GM12892 (cell line): Measurements from ENCODE around the gene PDE3B.
A peak's percentile ranks its signal among the peaks of the same experiment; 100 is the strongest.
"Not testable (repeated sequence)": the region's sequence is repeated elsewhere in the genome, so short reads cannot be mapped to it uniquely, and the experiment has no call there.

ENCODE experiments used
- DNase-seq: peaks from one replicate; pipeline ENCODE4 v3.0.0; 2011; ENCODE audit not compliant: insufficient read length
- FAIRE-seq: peaks from 2 replicates; lab custom pipeline; 2011; peaks lifted over from hg19 to GRCh38; lab: Jason Lieb, UNC
- POLR2A ChIP-seq: IDR thresholded peaks from 2 replicates; pipeline ENCODE4 v1.6.1; 2011; ENCODE audit warnings: low read depth, low read length, control low read depth
- POLR2AphosphoS5 ChIP-seq: IDR thresholded peaks from 2 replicates; pipeline ENCODE4 v1.6.1; 2011; ENCODE audit warnings: low read depth, low read length, control low read depth
- TAF1 ChIP-seq: IDR thresholded peaks from 2 replicates; pipeline ENCODE4 v1.6.1; 2011; ENCODE audit warnings: low read depth, mild to moderate bottlenecking, control low read depth, low read length, borderline replicate concordance

PDE3B gene

DNA sequence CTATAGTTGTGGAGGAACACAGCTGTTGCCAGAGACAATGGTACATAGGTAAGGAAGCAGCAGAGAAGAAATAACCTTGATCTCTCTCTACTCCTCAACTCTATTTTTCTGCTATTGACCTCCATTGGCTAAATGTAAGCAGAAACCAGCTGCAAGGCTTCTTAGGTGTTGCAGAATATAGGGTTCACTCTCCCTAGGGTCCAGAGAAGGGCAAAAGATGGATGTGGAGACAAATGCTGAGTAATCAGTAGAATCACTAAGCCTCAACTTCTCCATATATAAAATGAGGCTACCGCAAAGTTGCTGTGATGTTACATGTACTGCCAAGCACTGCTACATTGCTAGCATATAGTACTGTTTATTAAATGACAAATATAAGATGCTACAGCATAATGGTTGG is 120.6 kb downstream of the PDE3B start:
- FAIRE-seq (peak; percentile 82), DNase-seq (no peak)
- TF ChIP-seq POLR2A (no peak), TAF1 (no peak), POLR2AphosphoS5 (no peak)

DNA sequence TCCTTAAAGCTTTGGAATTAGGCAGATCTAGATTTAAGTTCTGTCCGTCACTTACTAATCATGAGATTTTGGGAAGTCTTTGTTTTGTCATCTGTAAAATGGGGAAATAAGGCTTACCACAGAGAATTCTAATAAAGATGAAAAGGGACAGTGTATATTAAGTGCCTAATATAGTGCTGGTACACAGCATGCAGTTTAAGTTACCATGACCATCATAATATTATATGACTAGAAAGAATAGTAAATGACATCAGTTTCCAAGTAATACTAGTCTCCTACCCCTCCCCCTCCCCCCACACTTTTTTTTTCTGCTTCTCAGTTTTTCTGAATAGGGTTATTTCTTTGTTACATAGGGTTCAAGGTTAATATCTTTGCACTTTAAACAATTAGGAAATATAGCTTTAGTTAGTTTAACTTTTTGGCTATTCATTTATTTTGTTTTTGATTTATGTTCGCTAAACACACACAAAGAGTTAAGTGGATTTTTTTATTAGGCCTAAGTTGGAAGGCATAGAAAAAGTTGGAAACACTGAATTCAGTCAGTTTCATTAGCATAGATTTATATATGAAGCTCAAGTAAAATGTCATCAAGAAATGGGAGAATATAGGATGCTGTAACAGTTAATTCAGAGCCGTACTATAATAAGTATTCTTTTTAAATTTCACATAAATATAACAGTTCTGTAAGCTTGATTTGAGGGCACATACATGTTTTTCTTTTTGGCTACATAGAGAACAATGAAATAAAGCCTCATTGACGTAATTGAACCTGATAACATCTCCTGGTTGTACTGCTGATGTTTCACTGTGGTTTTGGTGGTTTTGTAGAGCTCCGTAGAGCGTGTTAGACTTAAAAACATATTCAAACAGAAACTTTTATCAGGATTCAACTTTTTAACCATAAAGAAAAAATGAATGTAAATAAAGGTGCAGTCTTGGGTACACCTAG is 121.2 kb downstream of the PDE3B start:
- DNase-seq (no peak), FAIRE-seq (peak; percentile 94)
- no peak for TF ChIP-seq POLR2A
- TF ChIP-seq POLR2AphosphoS5, result no peak
- no peak for TF ChIP-seq TAF1

DNA sequence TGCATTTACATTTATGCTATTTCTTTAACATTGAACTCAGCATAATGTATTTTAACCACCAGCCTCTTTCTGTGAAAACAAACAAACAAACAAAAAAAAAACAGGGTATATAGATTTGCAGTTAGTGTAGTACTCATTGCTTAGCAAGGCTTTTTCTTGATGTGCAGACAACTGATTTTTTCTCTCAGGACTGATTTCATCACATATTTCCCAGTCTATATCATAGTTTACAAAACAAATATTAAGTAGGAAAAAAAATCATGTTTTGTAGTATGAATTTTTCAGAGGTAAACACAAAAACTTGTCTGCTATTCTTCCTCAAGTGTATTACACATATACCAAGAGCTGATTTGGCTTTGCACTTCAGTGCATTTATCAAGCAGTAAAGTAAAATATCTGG is 123.0 kb downstream of the PDE3B start:
- TF ChIP-seq TAF1, result no peak
- DNase-seq (no peak), FAIRE-seq (no peak)

DNA sequence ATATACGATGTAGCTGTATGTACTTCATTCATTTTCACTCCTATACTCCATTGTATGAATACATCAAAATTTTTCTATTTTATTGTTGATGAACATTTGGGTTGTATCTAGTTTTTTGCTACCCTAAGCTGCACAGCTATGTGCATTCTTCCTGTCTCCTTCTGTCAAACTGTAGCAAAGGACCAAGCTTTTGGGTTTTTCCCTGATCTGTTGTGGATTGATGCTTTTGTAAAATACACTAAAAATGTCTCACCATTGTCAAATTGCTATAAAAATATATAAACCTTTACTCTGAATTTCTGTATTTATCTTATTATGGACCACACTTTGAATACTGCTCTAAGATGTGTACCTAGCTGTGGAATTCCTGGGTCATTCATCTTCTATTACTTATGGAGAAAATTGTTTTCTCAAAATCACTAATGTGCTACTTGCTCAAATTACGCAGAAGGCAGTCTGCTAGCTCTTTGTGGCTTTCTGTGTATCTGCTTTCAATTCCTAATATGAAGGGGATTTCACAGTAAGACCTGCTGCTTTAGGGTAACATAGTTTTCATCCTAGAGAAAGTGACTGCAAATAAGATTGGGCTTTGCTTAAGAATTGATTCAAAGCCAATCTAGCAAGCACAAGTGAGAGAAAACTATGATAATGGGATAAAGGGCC is 125.1 kb downstream of the PDE3B start:
- no peak for DNase-seq

DNA sequence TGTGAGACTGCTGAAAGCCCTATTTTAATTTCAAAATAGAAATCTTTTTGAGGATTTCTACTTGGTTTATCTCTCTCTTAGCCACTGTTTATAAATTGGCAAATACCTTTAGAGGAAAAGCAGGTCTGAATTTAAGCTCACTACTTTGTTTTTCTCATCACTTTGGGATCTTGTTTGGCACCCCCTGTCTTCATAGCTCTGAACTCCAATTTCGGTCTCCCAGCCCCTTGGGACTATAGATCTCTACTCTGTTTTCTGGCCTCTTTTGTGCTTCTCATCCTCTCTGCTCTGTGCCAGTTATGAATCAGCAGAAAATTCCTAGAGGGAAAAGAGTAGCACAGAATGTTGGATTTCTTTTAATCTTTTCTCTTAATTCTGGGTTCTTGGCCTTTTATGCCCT is 130.2 kb downstream of the PDE3B start:
- FAIRE-seq, result peak; percentile 62

More for the DNA sequence above, 125.1 kb downstream of the PDE3B start:
- peak; percentile 93 for FAIRE-seq
- TF ChIP-seq POLR2AphosphoS5 (no peak), TAF1 (no peak), POLR2A (no peak)

DNA sequence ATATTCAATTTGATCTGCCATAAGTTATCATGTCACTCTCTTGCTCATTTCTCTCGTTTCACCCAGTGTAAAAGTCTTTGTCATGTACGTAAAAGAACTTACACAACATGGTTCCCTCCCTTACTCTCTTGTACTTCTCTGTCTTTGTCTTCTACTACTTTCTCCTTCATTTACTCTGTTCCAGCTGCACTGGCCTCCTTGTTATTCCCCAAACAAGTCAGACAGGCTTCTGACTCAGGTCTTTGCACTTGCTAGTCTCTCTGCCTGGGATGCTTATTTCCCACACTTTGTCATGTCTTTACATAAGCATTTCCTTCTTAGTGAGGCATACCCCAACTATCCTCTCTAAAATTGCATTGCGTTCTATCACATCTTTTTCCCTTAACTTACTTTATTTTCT is 131.1 kb downstream of the PDE3B start:
- DNase-seq, result no peak
- FAIRE-seq, result no peak
- TF ChIP-seq POLR2A (no peak), TAF1 (no peak), POLR2AphosphoS5 (no peak)

More for the DNA sequence above, 130.2 kb downstream of the PDE3B start:
- TF ChIP-seq POLR2A (no peak), POLR2AphosphoS5 (no peak)
- DNase-seq, result no peak

DNA sequence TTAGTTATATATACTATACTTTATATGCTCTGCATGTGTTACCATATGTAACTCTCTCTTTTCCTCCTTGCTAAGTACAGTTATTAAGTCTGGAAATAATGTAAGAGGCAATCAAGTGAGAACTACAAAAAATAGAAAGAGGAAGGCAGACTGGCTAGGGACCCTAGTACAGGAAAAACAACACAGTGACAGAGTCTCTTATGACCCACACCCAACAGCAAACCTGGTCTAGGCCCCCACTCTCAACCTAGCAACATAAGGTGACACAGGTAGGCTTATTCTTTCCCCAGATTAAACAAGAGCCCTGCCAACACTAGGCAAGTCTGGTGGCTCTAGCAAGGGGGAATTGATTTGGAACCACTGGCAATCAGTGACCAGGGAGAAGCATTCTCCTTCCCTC is 132.3 kb downstream of the PDE3B start:
- no peak for DNase-seq
- no peak for FAIRE-seq
- TF ChIP-seq POLR2A (no peak), TAF1 (no peak), POLR2AphosphoS5 (no peak)

DNA sequence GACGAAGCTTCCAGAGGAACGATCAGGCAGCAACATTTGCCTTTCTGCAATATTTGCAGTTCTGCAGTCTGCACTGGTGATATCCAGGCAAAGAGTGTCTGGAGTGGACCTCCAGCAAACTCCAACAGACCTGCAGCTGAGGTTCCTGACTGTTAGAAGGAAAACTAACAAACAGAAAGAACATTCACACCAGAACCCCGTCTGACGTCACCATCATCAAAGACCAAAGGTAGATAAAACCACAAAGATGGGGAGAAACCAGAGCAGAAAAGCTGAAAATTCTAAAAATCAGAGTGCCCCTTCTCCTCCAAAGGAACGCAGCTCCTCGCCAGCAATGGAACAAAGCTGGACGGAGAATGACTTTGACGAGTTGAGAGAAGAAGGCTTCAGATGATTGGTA is 134.9 kb downstream of the PDE3B start:
- not testable (repeated sequence) for FAIRE-seq, DNase-seq

DNA sequence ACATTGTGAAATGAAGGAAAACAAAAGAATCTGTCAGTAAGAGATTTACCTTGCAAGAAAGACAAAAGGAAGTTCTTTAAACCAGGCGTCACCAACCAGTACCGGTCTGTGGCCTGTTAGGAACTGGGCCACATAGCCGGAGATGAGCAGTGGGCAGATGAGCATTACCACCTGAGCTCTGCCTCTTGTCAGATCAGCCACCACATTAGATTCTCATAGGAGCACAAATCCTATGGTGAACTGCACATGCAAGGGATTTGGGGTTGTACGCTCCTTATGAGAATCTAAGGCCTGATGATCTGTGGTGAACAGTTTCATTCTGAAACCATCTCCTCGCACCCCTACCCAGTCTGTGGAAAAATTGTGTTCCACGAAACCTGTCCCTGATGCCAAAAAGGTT is 140.2 kb downstream of the PDE3B start:
- FAIRE-seq, result no peak
- no peak for DNase-seq
- no peak for TF ChIP-seq POLR2AphosphoS5
- no peak for TF ChIP-seq POLR2A
- TF ChIP-seq TAF1, result no peak

DNA sequence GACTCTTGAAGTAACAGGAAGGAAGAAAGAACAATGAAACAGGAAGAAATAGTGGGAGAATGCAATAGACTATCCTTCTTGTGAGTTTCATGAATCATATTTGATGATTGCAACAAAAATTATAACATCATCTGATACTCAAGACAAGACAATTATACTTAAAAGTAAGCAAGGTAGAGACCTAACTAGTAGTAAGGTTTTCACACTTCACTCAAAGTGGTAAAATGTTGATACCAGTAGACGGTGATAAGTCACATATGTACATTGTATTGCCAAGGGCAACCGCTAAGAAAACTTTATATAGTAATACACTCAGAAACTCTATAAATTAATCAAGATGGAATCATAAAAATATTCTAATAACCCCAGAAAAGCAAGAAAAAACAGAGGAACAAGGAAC is 140.6 kb downstream of the PDE3B start:
- FAIRE-seq, result no peak
- TF ChIP-seq POLR2AphosphoS5, result no peak
- TF ChIP-seq TAF1, result no peak
- TF ChIP-seq POLR2A, result no peak
- DNase-seq, result no peak

DNA sequence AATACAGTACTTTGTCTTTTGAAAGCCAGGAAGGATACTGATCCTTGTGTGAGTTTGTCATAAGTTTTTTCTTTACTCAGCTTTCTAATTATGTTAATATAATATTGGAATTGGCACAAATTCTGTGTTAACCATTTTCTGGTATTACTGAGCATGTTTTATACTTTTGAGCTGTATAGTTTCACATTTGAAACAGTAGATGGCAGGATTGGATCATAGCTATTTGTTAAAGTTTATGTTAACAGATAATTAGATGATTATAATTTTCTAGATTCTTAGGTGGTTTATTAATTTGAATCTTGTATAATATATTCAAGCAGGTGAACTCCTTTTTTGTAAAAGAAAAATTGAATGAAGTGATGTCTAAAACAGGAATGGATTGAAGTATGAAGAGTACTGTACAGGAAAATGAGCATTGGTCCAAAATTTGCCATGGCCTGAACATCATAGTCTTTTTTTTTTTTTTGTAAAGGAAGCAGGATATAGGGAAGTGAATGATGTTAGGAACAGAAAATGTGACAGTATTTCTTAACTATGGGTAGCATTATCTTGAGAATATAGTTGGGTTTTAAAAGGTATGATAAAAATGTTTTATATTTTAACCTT is 146.4 kb downstream of the PDE3B start:
- FAIRE-seq (no peak), DNase-seq (no peak)
- no peak for TF ChIP-seq POLR2AphosphoS5
- no peak for TF ChIP-seq POLR2A
- no peak for TF ChIP-seq TAF1
